Activated gamma-delta T cell treated with anti-CD3 and anti-CD28 coated beads, Interleukin-2, amount 50 U/mL, for 16 hours (primary cell): Measurements from ENCODE around the gene ATG2B.
A peak's percentile ranks its signal among the peaks of the same experiment; 100 is the strongest.

Experiments used
- DNase-seq: peaks from one replicate; pipeline ENCODE4 v3.0.0-alpha.2; 2020; ENCODE audit warnings: low read depth

The ATG2B gene

GRCh38 chr14:96309896-96310330, 53.2 kb downstream of the ATG2B start:
- no peak for DNase-seq

- no peak for DNase-seq
Observed at GRCh38 chr14:96309133-96309895, 53.8 kb downstream of the ATG2B start.

DNA sequence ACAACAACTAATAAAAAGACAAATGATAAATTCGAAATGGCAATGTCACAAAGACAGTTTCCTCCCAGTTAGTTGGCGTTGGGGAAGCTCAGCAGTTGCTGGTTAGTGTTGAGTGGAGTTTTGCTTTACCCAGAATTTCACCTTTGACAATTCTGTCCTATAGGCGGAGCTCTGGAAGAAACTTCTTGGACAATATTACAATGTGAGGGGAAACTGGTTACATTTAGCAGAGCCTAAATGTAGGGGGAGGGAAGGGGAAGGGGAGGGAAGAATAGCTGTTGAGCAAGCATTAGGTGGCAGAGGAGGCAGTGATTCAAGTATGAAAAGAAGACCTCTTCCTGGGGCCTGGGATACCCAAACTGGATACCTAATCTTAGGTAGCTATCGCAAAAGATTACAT, 55.7 kb downstream of the ATG2B start:
- no peak for DNase-seq

DNA sequence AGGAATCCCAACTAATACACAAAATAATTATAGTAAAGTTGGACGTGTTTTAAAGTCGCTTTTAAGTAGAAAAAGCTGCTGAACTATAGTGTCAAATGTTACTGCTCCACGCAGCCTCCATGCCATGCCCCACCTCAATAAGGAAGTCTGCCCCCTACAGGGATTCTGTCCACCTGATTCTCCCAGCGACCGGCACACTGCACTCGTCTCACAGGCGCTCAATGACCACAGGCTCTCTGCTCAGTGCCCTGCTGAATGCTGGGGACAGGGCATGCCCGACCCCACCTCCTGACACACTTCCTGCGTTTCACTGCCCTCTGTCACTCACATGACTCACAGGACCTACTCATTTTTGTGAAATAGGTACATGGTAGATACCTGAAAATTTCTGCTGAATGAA, 58.2 kb downstream of the ATG2B start:
- no peak for DNase-seq

DNA sequence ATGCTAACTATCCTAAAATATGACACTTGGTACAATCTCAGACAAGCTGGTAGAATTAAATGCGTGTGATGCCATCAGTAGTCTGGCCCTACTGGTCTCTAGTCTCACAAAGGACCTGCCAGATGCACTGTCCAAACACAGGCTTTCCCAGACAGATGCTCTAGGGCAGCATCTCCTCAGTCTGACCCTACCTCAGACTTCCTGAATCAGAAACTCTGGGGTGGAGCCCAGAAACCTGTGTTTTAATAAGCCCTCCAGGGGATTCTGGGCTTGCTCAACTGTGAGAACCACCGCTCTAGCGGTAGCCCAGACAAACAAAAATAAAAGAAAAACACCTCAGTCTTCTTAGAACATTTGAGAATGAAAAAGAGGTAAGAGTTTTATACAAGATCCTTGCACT, 59.2 kb downstream of the ATG2B start:
- DNase-seq: no peak

GRCh38 chr14:96299441-96299840, 63.7 kb downstream of the ATG2B start:
- no peak for DNase-seq

DNA sequence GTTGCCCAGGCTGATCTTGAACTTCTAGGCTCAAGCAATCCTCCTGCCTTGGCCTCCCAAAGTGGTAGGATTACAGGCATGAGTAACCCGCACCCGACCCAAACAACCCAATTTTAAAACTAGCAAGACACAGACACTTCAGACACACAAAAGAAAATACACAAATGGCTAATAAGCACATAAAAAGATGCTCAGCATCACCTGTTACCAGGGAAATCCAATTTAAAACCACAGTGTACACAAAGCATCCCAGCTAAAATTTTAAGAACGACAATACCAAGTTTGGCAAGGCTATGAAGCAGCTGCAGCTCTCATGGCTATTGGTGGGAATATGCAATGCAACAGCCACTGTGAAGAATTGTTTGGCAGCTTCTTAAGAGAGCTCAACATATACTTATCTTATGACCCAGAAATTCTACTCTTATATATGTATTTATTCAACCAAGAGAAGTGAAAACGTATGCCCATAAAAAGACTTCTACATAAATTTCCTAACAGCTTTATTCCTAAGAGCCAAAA, 65.1 kb downstream of the ATG2B start:
- DNase-seq: no peak

- no peak for DNase-seq
Observed at GRCh38 chr14:96297000-96297399, 66.1 kb downstream of the ATG2B start.

- DNase-seq: no peak
Observed at GRCh38 chr14:96294246-96294645, 68.9 kb downstream of the ATG2B start.

DNA sequence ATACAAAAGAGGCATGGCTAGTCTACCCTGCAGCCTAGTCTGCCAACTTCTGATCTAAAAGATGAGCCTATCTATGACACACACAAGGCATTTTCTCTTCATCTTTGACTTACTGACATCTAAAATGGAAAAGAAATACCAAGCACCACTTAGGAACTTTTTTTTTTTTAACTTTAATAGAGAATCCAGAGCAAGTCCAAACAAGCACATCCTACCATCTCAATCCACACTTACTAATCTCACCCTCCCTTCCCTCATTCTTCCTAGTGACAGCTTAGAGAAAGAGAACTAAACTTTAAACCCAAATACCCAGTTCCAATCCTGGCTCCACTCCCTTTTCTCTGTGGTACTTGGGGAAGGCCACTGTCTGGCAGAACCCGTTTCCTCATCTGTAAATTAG, 75.3 kb downstream of the ATG2B start:
- no peak for DNase-seq

GRCh38 chr14:96286251-96286650, 76.9 kb downstream of the ATG2B start:
- DNase-seq: no peak

- DNase-seq: no peak
Observed at GRCh38 chr14:96285667-96286066, 77.5 kb downstream of the ATG2B start.

DNA sequence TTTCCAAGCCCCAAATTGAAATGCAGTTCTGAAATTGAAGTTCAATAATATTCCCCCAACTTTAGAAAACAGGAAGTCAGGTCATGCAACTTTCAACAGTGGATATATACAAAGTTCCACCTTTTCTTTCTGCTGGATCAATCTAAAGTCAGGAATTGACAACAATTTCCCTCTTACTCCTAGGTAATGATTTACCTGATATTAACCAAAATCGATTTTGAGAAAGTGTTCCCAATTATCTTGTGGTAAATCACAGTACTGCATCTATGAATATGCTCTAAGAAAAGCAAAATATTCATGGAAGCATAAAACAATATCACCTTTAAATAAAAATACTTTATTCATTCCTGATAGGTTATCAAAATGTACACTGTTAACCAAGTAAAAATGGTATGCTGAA, 78.7 kb downstream of the ATG2B start:
- DNase-seq: no peak

DNA sequence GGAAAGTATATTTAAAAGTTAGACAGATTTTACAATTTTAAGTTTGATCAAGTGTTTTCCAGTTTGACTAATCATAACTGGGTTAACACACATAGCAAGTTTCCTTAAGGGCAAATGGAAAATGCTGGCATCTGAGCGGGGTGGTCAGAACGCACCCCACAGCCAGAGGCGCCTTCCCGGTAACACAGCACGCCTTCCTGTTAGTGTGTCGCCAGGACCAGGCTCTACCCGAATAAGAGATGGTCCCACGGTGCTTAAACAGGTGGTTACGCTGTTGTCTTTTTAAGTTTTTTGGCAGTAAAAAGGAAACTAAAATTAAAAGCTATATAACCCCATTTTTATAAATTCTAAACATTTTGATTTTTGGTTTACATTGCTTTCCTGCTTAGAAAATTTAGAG, 79.1 kb downstream of the ATG2B start:
- no peak for DNase-seq

GRCh38 chr14:96281486-96281885, 81.7 kb downstream of the ATG2B start:
- no peak for DNase-seq

GRCh38 chr14:96280104-96280503, 83.0 kb downstream of the ATG2B start:
- no peak for DNase-seq

DNA sequence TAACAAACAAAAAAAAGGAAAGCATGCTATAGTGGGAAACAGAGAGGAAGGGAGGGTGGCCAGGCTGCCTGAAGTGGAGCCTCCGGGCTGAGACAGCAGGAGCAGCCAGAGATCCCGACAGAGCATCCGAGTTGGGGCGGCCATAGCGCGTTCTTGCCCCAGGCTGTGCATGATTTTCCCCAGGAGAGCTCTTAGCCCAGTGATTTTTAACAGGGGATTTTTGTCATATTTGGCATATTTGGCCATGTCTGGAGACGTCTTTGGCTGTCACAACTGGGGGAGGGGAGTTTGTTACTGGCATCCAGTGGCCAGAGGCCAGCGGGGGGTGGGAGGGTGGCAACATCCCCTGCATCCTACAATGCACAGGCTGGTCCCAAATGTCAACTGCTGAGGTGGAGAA, 83.6 kb downstream of the ATG2B start:
- DNase-seq: no peak

GRCh38 chr14:96277890-96278289, 85.3 kb downstream of the ATG2B start:
- DNase-seq: no peak

DNA sequence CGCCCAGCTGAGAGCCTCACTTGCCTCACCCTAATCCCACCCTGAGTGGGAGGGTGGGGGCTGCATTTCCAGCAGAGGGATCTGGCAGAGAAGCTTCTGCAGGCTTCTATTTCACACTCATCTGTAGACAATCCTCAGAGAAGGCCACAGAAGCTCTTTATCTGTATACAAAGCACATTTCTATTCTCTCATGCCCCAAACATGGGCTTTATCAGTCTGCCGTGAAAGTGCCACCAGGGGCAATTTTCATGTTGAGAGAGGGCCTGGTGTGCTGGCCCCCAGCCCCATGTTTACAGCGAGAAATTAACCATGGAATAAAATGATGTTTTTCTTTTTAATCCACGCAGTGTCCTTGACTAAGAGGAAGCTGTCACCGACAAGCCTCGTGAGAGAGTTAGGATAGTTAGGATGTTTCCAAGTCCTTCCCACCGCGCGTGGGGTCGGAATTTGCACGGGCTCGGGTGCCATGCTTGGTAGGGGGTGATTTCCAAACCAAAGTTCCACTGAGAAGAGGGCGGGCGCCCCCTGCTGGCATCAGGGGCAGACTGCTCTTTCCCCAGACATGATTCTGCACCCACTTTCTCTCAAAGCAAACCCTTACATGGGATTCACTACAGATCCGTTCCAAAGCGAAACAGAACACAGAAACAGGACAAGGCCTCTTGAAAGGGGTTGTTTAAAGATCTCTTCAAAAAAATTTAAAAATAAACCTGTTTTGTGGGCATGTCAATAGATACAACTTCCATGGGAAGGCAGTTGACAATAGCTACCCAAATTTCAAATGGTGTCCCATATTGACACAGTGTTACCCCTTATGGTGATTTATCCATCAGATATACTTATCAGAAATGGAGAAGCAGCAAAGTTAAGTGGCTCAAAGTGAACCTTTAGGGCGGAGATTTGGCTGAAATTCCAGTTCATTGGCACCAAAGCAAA, 87.7 kb downstream of the ATG2B start:
- DNase-seq: peak; percentile 30

DNA sequence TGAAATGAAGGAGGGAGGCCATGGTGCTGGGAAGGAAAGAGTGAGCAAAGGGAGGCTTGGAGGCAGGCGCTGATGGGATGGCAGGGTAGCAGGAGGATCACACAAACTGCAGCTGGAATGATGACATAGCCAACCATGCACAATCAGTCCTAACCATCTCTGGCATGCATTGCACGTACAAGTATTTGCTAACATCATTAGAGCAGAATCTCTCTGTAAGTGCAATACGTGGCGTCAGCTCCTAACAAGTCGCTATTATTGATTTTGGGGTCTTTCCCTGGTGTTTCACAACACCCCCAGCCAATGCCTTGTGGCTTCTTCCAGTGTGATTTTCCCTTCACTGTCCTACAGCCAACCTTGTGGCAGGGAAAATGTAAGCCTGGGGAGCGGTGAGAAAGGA, 88.6 kb downstream of the ATG2B start:
- DNase-seq: no peak

DNA sequence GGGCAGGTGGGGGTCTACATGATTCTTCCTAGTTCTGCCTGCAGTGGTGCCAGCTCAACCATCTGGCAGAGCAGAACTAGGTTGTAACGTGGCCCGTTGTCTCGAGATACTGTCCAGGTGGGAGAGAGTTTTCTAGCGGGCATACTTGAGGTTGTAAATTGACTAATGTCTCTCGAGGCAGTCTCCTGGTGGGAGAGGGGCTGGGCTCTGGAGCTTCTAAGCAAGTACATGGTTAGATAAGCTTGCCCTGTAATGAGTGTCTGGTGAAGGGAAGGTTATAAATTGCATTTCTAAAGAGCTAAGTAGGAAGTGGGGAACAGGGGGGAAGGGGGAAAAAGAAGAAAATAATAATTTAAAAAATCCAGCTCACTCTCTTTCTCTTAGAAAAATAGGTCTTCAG, 89.0 kb downstream of the ATG2B start:
- no peak for DNase-seq

DNA sequence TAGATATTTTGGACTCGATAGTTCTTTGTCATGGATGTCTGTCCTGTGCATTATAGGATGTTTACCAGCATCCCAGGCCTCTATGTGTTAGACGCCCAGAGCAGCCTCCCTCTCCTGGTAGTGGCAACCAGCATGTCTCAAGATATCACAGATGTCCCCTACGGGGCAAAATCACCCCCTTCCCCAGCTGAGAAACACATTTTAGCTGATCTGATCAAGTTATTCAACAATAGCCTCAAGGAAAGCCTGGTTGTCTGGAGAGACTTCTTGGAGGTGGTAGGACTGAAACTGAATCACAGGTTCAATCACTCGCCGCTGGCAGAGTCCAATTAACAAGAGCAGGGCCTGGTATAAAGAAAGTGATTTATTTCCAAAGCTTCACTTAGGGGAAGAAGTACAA, 89.5 kb downstream of the ATG2B start:
- DNase-seq: no peak
